ENCODE results near the gene NCOA1. TPM values are rescaled to one million over a fixed set of nuclear protein-coding genes. Genes with fewer than 3 reads are reported as not detected.

The NCOA1 gene
- total RNA-seq, 2 donors from 2014 or later, result 20.1 to 22.6 TPM

DNA sequence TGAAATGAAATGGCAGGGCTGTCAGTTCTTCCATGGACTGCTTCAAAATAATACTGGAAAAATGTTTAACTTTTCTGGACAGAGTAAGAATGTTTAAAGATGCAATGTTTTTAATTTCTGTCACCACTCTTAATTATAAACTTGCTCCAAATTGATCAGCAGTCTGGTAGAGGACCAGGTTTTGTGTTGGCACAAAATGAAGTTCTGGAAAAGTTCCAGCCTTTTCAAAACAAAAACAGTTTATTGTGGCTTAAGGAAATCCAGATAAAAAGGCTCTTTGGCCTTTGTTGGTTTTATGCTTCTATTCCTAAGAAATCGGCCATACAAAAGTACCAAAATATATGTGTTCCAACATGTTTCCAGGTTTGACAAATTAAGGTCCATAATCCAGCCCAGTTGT, 253.3 kb downstream of the NCOA1 start:
- H3K9me3 Mint-ChIP-seq, result no peaks in the 10 kb centered on the region
- no peak for DNase-seq
- Histone ChIP-seq H3K4me3 (ENCODE audit: low read length) (no peak overlapping the region), H3K36me3 (ENCODE audit: control insufficient read depth, insufficient read depth, low read length) (no peaks in the 10 kb centered on the region), H3K27me3 (ENCODE audit: control insufficient read depth, insufficient read depth, low read length, poor library complexity, severe bottlenecking) (no peaks in the 10 kb centered on the region), H3K9me3 (ENCODE audit: control insufficient read depth, low read length) (no peaks in the 10 kb centered on the region), H3K4me1 (ENCODE audit: control insufficient read depth, insufficient read depth, low read length) (no peaks in the 10 kb centered on the region), H3K9ac (ENCODE audit: extremely low read depth, low read length, poor library complexity, severe bottlenecking) (no peak overlapping the region), H3K27ac (ENCODE audit: low read depth, low read length) (no peak overlapping the region)
- H3K27ac Mint-ChIP-seq, result no peak overlapping the region
- WGBS, 2 experiments (ENCODE audit: insufficient coverage in 1 of 2, insufficient read length in 1 of 2), result 78 to 80% methylated on average over 1 of the region's 1 CpG
- H3K4me3 Mint-ChIP-seq, result no peak overlapping the region
- peaks cover 8% of the 10 kb centered on the region for H3K36me3 Mint-ChIP-seq (ENCODE audit: low read depth)
- no peaks in the 10 kb centered on the region for H3K27me3 Mint-ChIP-seq (ENCODE audit: insufficient read depth)
- no peaks in the 10 kb centered on the region for H3K4me1 Mint-ChIP-seq
- TF ChIP-seq, protein P1, sequence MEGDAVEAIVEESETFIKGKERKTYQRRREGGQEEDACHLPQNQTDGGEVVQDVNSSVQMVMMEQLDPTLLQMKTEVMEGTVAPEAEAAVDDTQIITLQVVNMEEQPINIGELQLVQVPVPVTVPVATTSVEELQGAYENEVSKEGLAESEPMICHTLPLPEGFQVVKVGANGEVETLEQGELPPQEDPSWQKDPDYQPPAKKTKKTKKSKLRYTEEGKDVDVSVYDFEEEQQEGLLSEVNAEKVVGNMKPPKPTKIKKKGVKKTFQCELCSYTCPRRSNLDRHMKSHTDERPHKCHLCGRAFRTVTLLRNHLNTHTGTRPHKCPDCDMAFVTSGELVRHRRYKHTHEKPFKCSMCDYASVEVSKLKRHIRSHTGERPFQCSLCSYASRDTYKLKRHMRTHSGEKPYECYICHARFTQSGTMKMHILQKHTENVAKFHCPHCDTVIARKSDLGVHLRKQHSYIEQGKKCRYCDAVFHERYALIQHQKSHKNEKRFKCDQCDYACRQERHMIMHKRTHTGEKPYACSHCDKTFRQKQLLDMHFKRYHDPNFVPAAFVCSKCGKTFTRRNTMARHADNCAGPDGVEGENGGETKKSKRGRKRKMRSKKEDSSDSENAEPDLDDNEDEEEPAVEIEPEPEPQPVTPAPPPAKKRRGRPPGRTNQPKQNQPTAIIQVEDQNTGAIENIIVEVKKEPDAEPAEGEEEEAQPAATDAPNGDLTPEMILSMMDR (conservative IDR thresholded peaks at IDR 0.05), result no peak

DNA sequence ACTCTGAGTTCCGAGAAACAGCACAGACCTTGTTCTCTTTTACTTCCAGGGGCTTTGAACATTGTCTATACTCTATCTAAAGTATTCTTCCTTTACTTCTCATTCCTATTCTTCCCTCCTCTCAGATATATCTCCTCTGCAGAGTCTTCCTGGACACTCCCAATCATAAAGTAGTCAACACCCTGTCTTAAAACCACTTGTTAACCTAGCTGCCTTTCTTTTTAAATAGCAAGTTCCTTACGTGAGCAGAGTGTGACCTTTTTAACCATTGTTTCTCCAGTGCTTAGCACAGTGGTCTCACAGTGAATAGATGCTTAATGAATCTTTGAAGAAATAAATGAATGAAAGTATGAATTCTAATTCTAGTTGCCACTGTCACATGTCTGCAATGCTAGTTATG, 254.8 kb downstream of the NCOA1 start:
- Histone ChIP-seq H3K4me3 (ENCODE audit: low read length) (no peak overlapping the region), H3K9me3 (ENCODE audit: control insufficient read depth, low read length) (no peaks in the 10 kb centered on the region), H3K36me3 (ENCODE audit: control insufficient read depth, insufficient read depth, low read length) (no peaks in the 10 kb centered on the region), H3K4me1 (ENCODE audit: control insufficient read depth, insufficient read depth, low read length) (no peaks in the 10 kb centered on the region), H3K27me3 (ENCODE audit: control insufficient read depth, insufficient read depth, low read length, poor library complexity, severe bottlenecking) (no peaks in the 10 kb centered on the region), H3K27ac (ENCODE audit: low read depth, low read length) (no peak overlapping the region), H3K9ac (ENCODE audit: extremely low read depth, low read length, poor library complexity, severe bottlenecking) (no peak overlapping the region)
- H3K4me3 Mint-ChIP-seq, result no peak overlapping the region
- no peaks in the 10 kb centered on the region for H3K4me1 Mint-ChIP-seq
- DNase-seq, result no peak
- no peak overlapping the region for H3K27ac Mint-ChIP-seq
- 91 to 92% methylated on average over 1 to 2 of the region's 2 CpGs for WGBS, 2 experiments (ENCODE audit: insufficient coverage in 1 of 2, insufficient read length in 1 of 2)
- H3K9me3 Mint-ChIP-seq, result no peaks in the 10 kb centered on the region
- H3K36me3 Mint-ChIP-seq (ENCODE audit: low read depth), result peaks cover 8% of the 10 kb centered on the region
- TF ChIP-seq, protein P1 (conservative IDR thresholded peaks at IDR 0.05), result no peak
- no peaks in the 10 kb centered on the region for H3K27me3 Mint-ChIP-seq (ENCODE audit: insufficient read depth)

DNA sequence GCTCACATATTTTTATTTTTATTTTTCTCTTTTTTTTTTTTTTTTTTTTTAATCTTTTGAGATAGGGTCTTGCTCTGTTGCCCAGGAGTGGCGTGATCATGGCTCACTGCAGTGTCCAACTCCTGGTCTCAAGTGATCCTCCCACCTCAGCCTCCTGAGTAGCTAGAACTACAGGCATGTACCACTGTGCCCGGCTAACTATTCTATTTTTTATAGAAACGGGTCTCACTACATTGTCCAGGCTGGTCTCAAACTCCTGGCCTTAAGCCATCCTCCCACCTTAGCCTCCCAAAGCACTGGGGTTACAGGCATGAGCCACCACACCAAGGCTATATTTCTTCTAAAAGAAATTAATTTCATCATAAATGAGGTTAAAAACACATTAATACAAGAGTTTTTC, 256.2 kb downstream of the NCOA1 start:
- H3K9me3 Mint-ChIP-seq, result no peaks in the 10 kb centered on the region
- TF ChIP-seq, protein P1 (conservative IDR thresholded peaks at IDR 0.05), result no peak
- peaks cover 3% of the 10 kb centered on the region for H3K36me3 Mint-ChIP-seq (ENCODE audit: low read depth)
- no peaks in the 10 kb centered on the region for H3K4me1 Mint-ChIP-seq
- DNase-seq, result no peak
- no peak overlapping the region for H3K27ac Mint-ChIP-seq
- H3K9me3 ChIP-seq (ENCODE audit: control insufficient read depth, low read length), result no peaks in the 10 kb centered on the region
- H3K9ac ChIP-seq (ENCODE audit: extremely low read depth, low read length, poor library complexity, severe bottlenecking), result no peak overlapping the region
- WGBS, 2 experiments (ENCODE audit: insufficient coverage in 1 of 2, insufficient read length in 1 of 2), result 95 to 100% methylated on average over 3 of the region's 3 CpGs
- H3K27me3 ChIP-seq (ENCODE audit: control insufficient read depth, insufficient read depth, low read length, poor library complexity, severe bottlenecking), result no peaks in the 10 kb centered on the region
- no peaks in the 10 kb centered on the region for H3K27me3 Mint-ChIP-seq (ENCODE audit: insufficient read depth)
- H3K4me3 Mint-ChIP-seq, result no peak overlapping the region
- H3K4me1 ChIP-seq (ENCODE audit: control insufficient read depth, insufficient read depth, low read length), result no peaks in the 10 kb centered on the region
- H3K27ac ChIP-seq (ENCODE audit: low read depth, low read length), result no peak overlapping the region
- H3K36me3 ChIP-seq (ENCODE audit: control insufficient read depth, insufficient read depth, low read length), result no peaks in the 10 kb centered on the region
- no peak overlapping the region for H3K4me3 ChIP-seq (ENCODE audit: low read length)

Measured in endodermal cell (in vitro differentiated cells).